Prostate gland (tissue), 2 donors: ENCODE results near the gene LRRC4C. TPM values are rescaled to one million over a fixed set of nuclear protein-coding genes. Genes with fewer than 3 reads are reported as not detected.

Experiments used
- DNase-seq: peaks from one replicate; pipeline ENCODE4 v3.0.0-alpha.2; 2019; ENCODE audit warnings: low spot score
- H3K27ac ChIP-seq, 2 donors: fragments of 200-600 bp; sonication (generic); 2 replicates each; pipeline ENCODE4 v1.5.1; 2017 to 2019
- H3K27me3 ChIP-seq: fragments of 200-600 bp; sonication (generic); replicated peaks from 2 replicates; pipeline ENCODE4 v1.5.1; 2019; ENCODE audit not compliant: insufficient read depth
- H3K36me3 ChIP-seq, 2 donors: fragments of 200-600 bp; sonication (generic); 1 replicate in 1 of 2; 2 replicates in 1 of 2; pipeline versions ENCODE4 v1.5.1 to v1.8.1; 2017 to 2019
- H3K4me1 ChIP-seq: fragments of 200-600 bp; sonication (generic); replicated peaks from 2 replicates; pipeline ENCODE4 v1.5.1; 2019
- H3K4me3 ChIP-seq, 2 donors: fragments of 200-600 bp; sonication (generic); 2 replicates each; pipeline ENCODE4 v1.5.1; 2017 to 2019
- H3K9me3 ChIP-seq: fragments of 200-600 bp; sonication (generic); 2 replicates; pipeline ENCODE4 v1.5.1; 2017
- CTCF ChIP-seq, 4 experiments: fragments of 200-600 bp in 2 of 4; fragments of 450-650 bp in 2 of 4; sonication (generic) in 2 of 4; IDR thresholded peaks; 1 replicate in 3 of 4; 2 replicates in 1 of 4; pipeline ENCODE4 v1.5.1; 2016 to 2019; ENCODE audit warnings: antibody characterized with exemption in 4 of 4, mild to moderate bottlenecking in 2 of 4, moderate library complexity in 2 of 4
- POLR2A ChIP-seq: fragments of 450-650 bp; IDR thresholded peaks from one replicate; pipeline ENCODE4 v1.6.1; 2016; ENCODE audit warnings: antibody characterized with exemption, mild to moderate bottlenecking
- POLR2AphosphoS5 ChIP-seq: sonication (generic); formaldehyde crosslinking; IDR thresholded peaks from one replicate; pipeline ENCODE4 v1.6.1; 2017; ENCODE audit warnings: antibody characterized with exemption
- WGBS: methylation state at CpG from one replicate; pipeline ENCODE4 v1.1.5; 2018; 5-methylcytosine and 5-hydroxymethylcytosine counted together
- intact Hi-C: fragments of 100-400 bp; cut with DNase I; formaldehyde crosslinking; loops from one replicate; pipeline ENCODE4 v1.14.2; 2022
- total RNA-seq, 2 donors: library from RNA; depleted of rRNA; stranded (reverse); fragments of >200 nt; gene quantifications; one replicate each; pipeline ENCODE4 v1.1.0, GENCODE V29; 2016

LRRC4C gene
- total RNA-seq, 2 donors from 2014 or later: 0.28 TPM; not detected in 1

GRCh38 chr11:40280159-40281051 is 1179.0 kb downstream of the LRRC4C start:
- intact Hi-C loops: no loop called here
- H3K27me3 ChIP-seq: no peaks in the 10 kb centered on the region
- no peaks in the 10 kb centered on the region for H3K4me1 ChIP-seq
- no peaks in the 10 kb centered on the region for H3K36me3 ChIP-seq
- H3K4me3 ChIP-seq: no peak overlapping the region
- WGBS: 55% methylated on average over 18 of the region's 18 CpGs
- H3K27ac ChIP-seq: no peak overlapping the region
- no peak for DNase-seq
- no peak for TF ChIP-seq POLR2AphosphoS5
- no peak for TF ChIP-seq POLR2A
- no peak for TF ChIP-seq CTCF (IDR thresholded peaks at IDR 0.05)
- H3K9me3 ChIP-seq: no peaks in the 10 kb centered on the region

- no peaks in the 10 kb centered on the region for H3K27me3 ChIP-seq
- no peaks in the 10 kb centered on the region for H3K9me3 ChIP-seq
- no peak overlapping the region for H3K4me3 ChIP-seq
- no peak overlapping the region for H3K27ac ChIP-seq
- intact Hi-C loops: no loop called here
- TF ChIP-seq POLR2AphosphoS5 (no peak), CTCF (IDR thresholded peaks at IDR 0.05) (no peak), POLR2A (no peak)
- H3K36me3 ChIP-seq: no peaks in the 10 kb centered on the region
- WGBS: 88% methylated on average over 1 of the region's 1 CpG
- no peak for DNase-seq
- H3K4me1 ChIP-seq: no peaks in the 10 kb centered on the region
Observed at GRCh38 chr11:40276960-40277359, 1182.5 kb downstream of the LRRC4C start.

GRCh38 chr11:40274017-40274416 is 1185.4 kb downstream of the LRRC4C start:
- TF ChIP-seq CTCF (IDR thresholded peaks at IDR 0.05) (no peak), POLR2AphosphoS5 (no peak), POLR2A (no peak)
- intact Hi-C loops: no loop called here
- Histone ChIP-seq H3K27me3 (no peaks in the 10 kb centered on the region), H3K4me3 (no peak overlapping the region), H3K4me1 (no peaks in the 10 kb centered on the region), H3K36me3 (no peaks in the 10 kb centered on the region), H3K9me3 (no peaks in the 10 kb centered on the region), H3K27ac (no peak overlapping the region)
- 26% methylated on average over 3 of the region's 3 CpGs for WGBS
- DNase-seq: no peak

GRCh38 chr11:40273192-40273732 is 1186.2 kb downstream of the LRRC4C start:
- Histone ChIP-seq H3K4me1 (no peaks in the 10 kb centered on the region), H3K9me3 (no peaks in the 10 kb centered on the region), H3K27ac (no peak overlapping the region), H3K4me3 (no peak overlapping the region), H3K36me3 (no peaks in the 10 kb centered on the region), H3K27me3 (no peaks in the 10 kb centered on the region)
- intact Hi-C loops: no loop called here
- no peak for DNase-seq
- no peak for TF ChIP-seq CTCF (IDR thresholded peaks at IDR 0.05)
- TF ChIP-seq POLR2A: no peak
- TF ChIP-seq POLR2AphosphoS5: no peak
- 35% methylated on average over 1 of the region's 1 CpG for WGBS

GRCh38 chr11:40271361-40271760 is 1188.1 kb downstream of the LRRC4C start:
- DNase-seq: no peak
- Histone ChIP-seq H3K4me3 (no peak overlapping the region), H3K4me1 (no peaks in the 10 kb centered on the region), H3K9me3 (no peaks in the 10 kb centered on the region), H3K27me3 (no peaks in the 10 kb centered on the region), H3K36me3 (no peaks in the 10 kb centered on the region), H3K27ac (no peak overlapping the region)
- WGBS: 91% methylated on average over 5 of the region's 5 CpGs
- TF ChIP-seq POLR2A (no peak), CTCF (IDR thresholded peaks at IDR 0.05) (no peak), POLR2AphosphoS5 (no peak)
- intact Hi-C loops: no loop called here
